Measurements from ENCODE around the gene RITA1.

Gene RITA1

DNA sequence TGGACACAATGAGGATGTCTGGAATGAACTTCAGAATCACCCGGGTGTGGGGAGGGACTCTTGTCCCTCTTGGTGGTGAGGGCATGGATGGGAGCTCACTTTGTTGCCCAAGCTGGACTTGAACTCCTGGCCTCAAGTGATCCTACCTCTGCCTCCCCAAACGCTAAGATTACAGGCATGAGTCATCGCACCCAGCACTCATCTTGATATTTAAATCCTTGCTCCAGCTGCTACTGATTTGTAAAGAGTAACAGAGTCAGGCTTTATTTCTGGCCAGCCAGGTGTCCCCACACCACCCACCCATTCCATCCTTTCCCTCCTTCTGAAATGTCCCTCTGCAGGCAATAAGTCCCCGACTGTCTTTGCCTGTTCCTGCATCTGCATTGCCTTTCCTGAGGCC lies 5.2 kb upstream of the RITA1 start:
- no peak overlapping the region for H2AFZ ChIP-seq (ENCODE audit: low read length)
- peaks cover 28% of the 10 kb centered on the region for H3K4me1 ChIP-seq (ENCODE audit: insufficient read depth, low read length, severe bottlenecking)
- H3K9me3 ChIP-seq (ENCODE audit: low read length): peaks cover 10% of the 10 kb centered on the region
- H4K20me1 ChIP-seq (ENCODE audit: insufficient read depth, low read length): no peaks in the 10 kb centered on the region
- no peak overlapping the region for H3K4me3 ChIP-seq (ENCODE audit: low read depth, low read length, poor library complexity, severe bottlenecking)
- no peaks in the 10 kb centered on the region for H3K27me3 ChIP-seq (ENCODE audit: insufficient read depth, low read length)
- TF ChIP-seq EZH2 (IDR thresholded peaks at IDR 0.05; ENCODE audit: borderline replicate concordance, low read length): no peak
- TF ChIP-seq, protein P1, sequence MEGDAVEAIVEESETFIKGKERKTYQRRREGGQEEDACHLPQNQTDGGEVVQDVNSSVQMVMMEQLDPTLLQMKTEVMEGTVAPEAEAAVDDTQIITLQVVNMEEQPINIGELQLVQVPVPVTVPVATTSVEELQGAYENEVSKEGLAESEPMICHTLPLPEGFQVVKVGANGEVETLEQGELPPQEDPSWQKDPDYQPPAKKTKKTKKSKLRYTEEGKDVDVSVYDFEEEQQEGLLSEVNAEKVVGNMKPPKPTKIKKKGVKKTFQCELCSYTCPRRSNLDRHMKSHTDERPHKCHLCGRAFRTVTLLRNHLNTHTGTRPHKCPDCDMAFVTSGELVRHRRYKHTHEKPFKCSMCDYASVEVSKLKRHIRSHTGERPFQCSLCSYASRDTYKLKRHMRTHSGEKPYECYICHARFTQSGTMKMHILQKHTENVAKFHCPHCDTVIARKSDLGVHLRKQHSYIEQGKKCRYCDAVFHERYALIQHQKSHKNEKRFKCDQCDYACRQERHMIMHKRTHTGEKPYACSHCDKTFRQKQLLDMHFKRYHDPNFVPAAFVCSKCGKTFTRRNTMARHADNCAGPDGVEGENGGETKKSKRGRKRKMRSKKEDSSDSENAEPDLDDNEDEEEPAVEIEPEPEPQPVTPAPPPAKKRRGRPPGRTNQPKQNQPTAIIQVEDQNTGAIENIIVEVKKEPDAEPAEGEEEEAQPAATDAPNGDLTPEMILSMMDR (IDR thresholded peaks at IDR 0.05; ENCODE audit: low read length): no peak
- no peak overlapping the region for H3K27ac ChIP-seq (ENCODE audit: low read depth, low read length, poor library complexity, severe bottlenecking)
- no peak overlapping the region for H3K9ac ChIP-seq (ENCODE audit: low read length)
- peaks cover 24% of the 10 kb centered on the region for H3K79me2 ChIP-seq (ENCODE audit: insufficient read depth, low read length)
- H3K36me3 ChIP-seq (ENCODE audit: insufficient read depth, low read length): peaks cover 70% of the 10 kb centered on the region
- no peaks in the 10 kb centered on the region for H3K9me2 ChIP-seq (ENCODE audit: low read depth, low read length)
- H3F3A ChIP-seq (ENCODE audit: insufficient read depth, low read length): no peaks in the 10 kb centered on the region
- H3K4me2 ChIP-seq (ENCODE audit: low read length): no peak overlapping the region

DNA sequence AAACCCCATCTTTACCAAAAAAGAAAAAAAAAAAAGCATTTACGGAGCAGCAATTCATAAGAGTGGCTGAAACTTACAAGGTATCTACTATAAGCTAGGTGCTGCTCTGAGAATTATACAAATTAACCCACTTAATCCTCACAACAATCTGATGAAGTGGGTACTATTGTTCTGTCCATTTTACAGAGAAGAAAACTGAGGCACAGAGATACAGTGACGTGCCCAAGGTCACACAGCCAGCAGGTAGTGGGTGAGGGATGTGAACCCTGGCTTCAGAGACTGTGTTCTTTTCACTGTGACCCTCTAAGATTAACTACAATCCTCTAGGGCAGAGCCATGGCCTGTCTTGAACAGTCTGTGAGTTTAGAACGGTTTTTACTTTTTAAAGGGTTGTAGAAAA lies 3.5 kb upstream of the RITA1 start:
- Histone ChIP-seq H3K4me3 (ENCODE audit: low read depth, low read length, poor library complexity, severe bottlenecking) (no peak overlapping the region), H4K20me1 (ENCODE audit: insufficient read depth, low read length) (no peaks in the 10 kb centered on the region), H3K27ac (ENCODE audit: low read depth, low read length, poor library complexity, severe bottlenecking) (peak overlapping the region; percentile 54), H3K27me3 (ENCODE audit: insufficient read depth, low read length) (no peaks in the 10 kb centered on the region), H3K9me3 (ENCODE audit: low read length) (peaks cover 7% of the 10 kb centered on the region), H3K79me2 (ENCODE audit: insufficient read depth, low read length) (peaks cover 36% of the 10 kb centered on the region), H3K4me1 (ENCODE audit: insufficient read depth, low read length, severe bottlenecking) (peaks cover 33% of the 10 kb centered on the region), H3F3A (ENCODE audit: insufficient read depth, low read length) (no peaks in the 10 kb centered on the region), H3K9me2 (ENCODE audit: low read depth, low read length) (no peaks in the 10 kb centered on the region), H3K4me2 (ENCODE audit: low read length) (peak overlapping the region; percentile 3; the same call in 1 of the 2 replicates), H2AFZ (ENCODE audit: low read length) (no peak overlapping the region), H3K36me3 (ENCODE audit: insufficient read depth, low read length) (peaks cover 61% of the 10 kb centered on the region), H3K9ac (ENCODE audit: low read length) (peak overlapping the region; percentile 27)
- no peak for TF ChIP-seq EZH2 (IDR thresholded peaks at IDR 0.05; ENCODE audit: borderline replicate concordance, low read length)
- TF ChIP-seq, protein P1 (IDR thresholded peaks at IDR 0.05; ENCODE audit: low read length): no peak

DNA sequence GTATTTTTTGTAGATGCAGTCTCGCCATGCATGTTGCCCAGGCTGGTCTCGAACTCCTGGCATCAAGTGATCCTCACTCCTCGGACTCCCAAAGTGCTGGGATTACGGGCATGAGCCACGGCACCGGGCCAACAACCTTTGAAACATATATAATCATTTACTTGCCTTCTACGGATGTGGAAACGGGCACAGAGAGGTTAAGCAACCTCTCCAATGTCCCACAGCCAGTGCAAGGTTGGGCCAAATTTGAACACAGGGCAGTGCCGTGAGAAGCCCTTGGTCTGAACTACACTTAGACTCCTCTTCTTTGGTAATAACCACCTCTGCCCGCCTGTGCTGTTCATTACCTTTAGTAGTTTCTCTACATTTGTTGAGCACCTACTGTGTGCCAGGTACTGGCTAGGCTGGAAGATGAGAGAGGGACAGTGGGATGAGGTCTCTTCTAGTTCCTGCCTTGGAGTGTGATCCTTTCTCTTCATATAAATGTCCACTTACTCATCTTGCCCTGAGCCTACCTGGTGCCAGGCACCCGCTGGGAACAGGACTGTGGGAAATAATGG lies 2.4 kb upstream of the RITA1 start:
- Histone ChIP-seq H3K4me3 (ENCODE audit: low read depth, low read length, poor library complexity, severe bottlenecking) (peak overlapping the region; percentile 88), H2AFZ (ENCODE audit: low read length) (no peak overlapping the region), H3K36me3 (ENCODE audit: insufficient read depth, low read length) (peaks cover 61% of the 10 kb centered on the region), H3K9me2 (ENCODE audit: low read depth, low read length) (no peaks in the 10 kb centered on the region), H4K20me1 (ENCODE audit: insufficient read depth, low read length) (no peaks in the 10 kb centered on the region), H3K4me2 (ENCODE audit: low read length) (peak overlapping the region; percentile 74), H3K9me3 (ENCODE audit: low read length) (no peaks in the 10 kb centered on the region), H3K79me2 (ENCODE audit: insufficient read depth, low read length) (peaks cover 44% of the 10 kb centered on the region), H3K9ac (ENCODE audit: low read length) (peak overlapping the region; percentile 82; the same call in 1 of the 2 replicates), H3F3A (ENCODE audit: insufficient read depth, low read length) (no peaks in the 10 kb centered on the region), H3K4me1 (ENCODE audit: insufficient read depth, low read length, severe bottlenecking) (peaks cover 44% of the 10 kb centered on the region), H3K27me3 (ENCODE audit: insufficient read depth, low read length) (no peaks in the 10 kb centered on the region), H3K27ac (ENCODE audit: low read depth, low read length, poor library complexity, severe bottlenecking) (peak overlapping the region; percentile 76)
- TF ChIP-seq EZH2 (IDR thresholded peaks at IDR 0.05; ENCODE audit: borderline replicate concordance, low read length): no peak
- TF ChIP-seq, protein P1 (IDR thresholded peaks at IDR 0.05; ENCODE audit: low read length): no peak

Measured in OCI-LY1 (cell line).